Duodenal mucosa (tissue), 2 donors: ENCODE data around the gene RPS6KB1.
"Not testable (repeated sequence)": the region's sequence is repeated elsewhere in the genome, so short reads cannot be mapped to it uniquely, and the experiment has no call there.

ENCODE experiments used
- H3K27ac ChIP-seq: one replicate; pipeline ENCODE4 v1.7.0; 2013; ENCODE audit warnings: low read depth, low read length
- H3K27me3 ChIP-seq, 2 donors: one replicate each; pipeline ENCODE4 v1.7.0; 2013; ENCODE audit warnings: low read length in 2 of 2, control low read depth in 1 of 2; ENCODE audit not compliant: insufficient read depth in 2 of 2, control insufficient read depth in 1 of 2
- H3K36me3 ChIP-seq, 2 donors: one replicate each; pipeline ENCODE4 v1.7.0; 2013; ENCODE audit warnings: low read length in 2 of 2, control low read depth in 1 of 2; ENCODE audit not compliant: insufficient read depth in 2 of 2, control insufficient read depth in 1 of 2
- H3K4me1 ChIP-seq, 2 donors: one replicate each; pipeline ENCODE4 v1.7.0; 2013; ENCODE audit warnings: low read length in 2 of 2, control low read depth in 1 of 2; ENCODE audit not compliant: insufficient read depth in 2 of 2, control insufficient read depth in 1 of 2
- H3K4me3 ChIP-seq, 2 donors: one replicate each; pipeline ENCODE4 v1.7.0; 2013; ENCODE audit warnings: low read length in 2 of 2, low read depth in 1 of 2
- H3K9ac ChIP-seq, 2 donors: one replicate each; pipeline ENCODE4 v1.7.0; 2013; ENCODE audit warnings: low read length in 2 of 2, low read depth in 1 of 2
- H3K9me3 ChIP-seq, 2 donors: one replicate each; pipeline ENCODE4 v1.7.0; 2013; ENCODE audit warnings: low read length in 2 of 2, control low read depth in 1 of 2; ENCODE audit not compliant: control insufficient read depth in 1 of 2

Gene RPS6KB1

GRCh38 chr17:59853168-59853918 is 39.6 kb upstream of the RPS6KB1 start:
- Histone ChIP-seq H3K4me3 (peak overlapping the region in 1 of 2 donors; percentile 24), H3K27me3 (no peaks in the 10 kb centered on the region), H3K9ac (no peak overlapping the region), H3K4me1 (peaks cover 31 to 51% of the 10 kb centered on the region in 2 donors), H3K36me3 (no peaks in the 10 kb centered on the region), H3K27ac (peak overlapping the region; percentile 3), H3K9me3 (no peaks in the 10 kb centered on the region)

GRCh38 chr17:59853919-59854729 is 38.8 kb upstream of the RPS6KB1 start:
- not testable (repeated sequence) for H3K9me3 ChIP-seq, H3K27me3 ChIP-seq, H3K36me3 ChIP-seq, H3K4me3 ChIP-seq, H3K9ac ChIP-seq
- Histone ChIP-seq H3K4me1 (peaks cover 24 to 43% of the 10 kb centered on the region in 2 donors), H3K27ac (peak overlapping the region; percentile 2)

GRCh38 chr17:59856859-59857794 is 35.8 kb upstream of the RPS6KB1 start:
- H3K27me3 ChIP-seq = no peaks in the 10 kb centered on the region
- H3K9ac ChIP-seq = no peak overlapping the region
- H3K36me3 ChIP-seq = peaks cover 0 to 8% of the 10 kb centered on the region in 2 donors
- H3K4me1 ChIP-seq = peaks cover 7 to 26% of the 10 kb centered on the region in 2 donors
- no peak overlapping the region for H3K27ac ChIP-seq
- H3K4me3 ChIP-seq = no peak overlapping the region
- no peaks in the 10 kb centered on the region for H3K9me3 ChIP-seq

GRCh38 chr17:59858167-59858816 is 34.6 kb upstream of the RPS6KB1 start:
- H3K9ac ChIP-seq = no peak overlapping the region
- no peaks in the 10 kb centered on the region for H3K27me3 ChIP-seq
- no peak overlapping the region for H3K27ac ChIP-seq
- H3K4me1 ChIP-seq = peaks cover 3 to 16% of the 10 kb centered on the region in 2 donors
- H3K36me3 ChIP-seq = peaks cover 0 to 11% of the 10 kb centered on the region in 2 donors
- H3K4me3 ChIP-seq = no peak overlapping the region
- no peaks in the 10 kb centered on the region for H3K9me3 ChIP-seq

GRCh38 chr17:59858932-59859331 is 34.0 kb upstream of the RPS6KB1 start:
- H3K36me3 ChIP-seq = peaks cover 0 to 11% of the 10 kb centered on the region in 2 donors
- H3K27ac ChIP-seq = no peak overlapping the region
- H3K9ac ChIP-seq = no peak overlapping the region
- no peaks in the 10 kb centered on the region for H3K9me3 ChIP-seq
- no peaks in the 10 kb centered on the region for H3K27me3 ChIP-seq
- H3K4me3 ChIP-seq = no peak overlapping the region
- H3K4me1 ChIP-seq = peaks cover 0 to 12% of the 10 kb centered on the region in 2 donors

GRCh38 chr17:59859444-59860025 is 33.4 kb upstream of the RPS6KB1 start:
- Histone ChIP-seq H3K27ac (no peak overlapping the region), H3K4me3 (no peak overlapping the region)

GRCh38 chr17:59863616-59864015 is 29.3 kb upstream of the RPS6KB1 start:
- Histone ChIP-seq H3K9me3 (no peaks in the 10 kb centered on the region), H3K4me3 (no peak overlapping the region), H3K36me3 (peaks cover 0 to 19% of the 10 kb centered on the region in 2 donors), H3K9ac (no peak overlapping the region), H3K27ac (no peak overlapping the region), H3K27me3 (no peaks in the 10 kb centered on the region), H3K4me1 (no peaks in the 10 kb centered on the region)

More at GRCh38 chr17:59859444-59860025, 33.4 kb upstream of the RPS6KB1 start:
- H3K27me3 ChIP-seq = no peaks in the 10 kb centered on the region
- no peak overlapping the region for H3K9ac ChIP-seq
- no peaks in the 10 kb centered on the region for H3K9me3 ChIP-seq
- peaks cover 0 to 12% of the 10 kb centered on the region in 2 donors for H3K4me1 ChIP-seq
- H3K36me3 ChIP-seq = peaks cover 0 to 14% of the 10 kb centered on the region in 2 donors

- Histone ChIP-seq H3K36me3 (peaks cover 0 to 18% of the 10 kb centered on the region in 2 donors), H3K4me1 (no peaks in the 10 kb centered on the region), H3K9ac (no peak overlapping the region), H3K9me3 (no peaks in the 10 kb centered on the region), H3K27me3 (no peaks in the 10 kb centered on the region), H3K27ac (no peak overlapping the region), H3K4me3 (no peak overlapping the region)
Observed at GRCh38 chr17:59869941-59870218, 23.0 kb upstream of the RPS6KB1 start.

GRCh38 chr17:59870482-59870881 is 22.4 kb upstream of the RPS6KB1 start:
- Histone ChIP-seq H3K9ac (no peak overlapping the region), H3K36me3 (peaks cover 0 to 24% of the 10 kb centered on the region in 2 donors), H3K27me3 (no peaks in the 10 kb centered on the region), H3K4me1 (no peaks in the 10 kb centered on the region), H3K27ac (no peak overlapping the region), H3K4me3 (no peak overlapping the region), H3K9me3 (no peaks in the 10 kb centered on the region)
